ENCODE measurements around the gene LPCAT2. TPM values are rescaled to one million over a fixed set of nuclear protein-coding genes. Genes with fewer than 3 reads are reported as not detected.

Gene LPCAT2
- total and polyA plus RNA-seq, 2 of the 8 experiments (the other 6 are each of a cell fraction or from before 2014, with no cell fraction given): 2.2 to 10.6 TPM

GRCh38 chr16:55562936-55563335 lies 54.1 kb downstream of the LPCAT2 start:
- no peaks in the 10 kb centered on the region for H3K27me3 ChIP-seq (replicated peaks in 1 of 4; ENCODE audit: control insufficient read depth in 3 of 4, extremely low read depth in 1 of 4, insufficient read depth in 3 of 4, low read length in 3 of 4)
- ChIA-PET POLR2A (ENCODE audit: partially characterized antibody) (no interaction called here), CTCF (ENCODE audit: partially characterized antibody) (interaction anchor here (1.0 to 2.0 kb wide), 4 partner anchors 10 to 138 kb away, joined by 3 to 6 read pairs (median 4); no protein-coding TSS in a partner anchor)
- H2AK5ac ChIP-seq (ENCODE audit: low read depth, low read length): no peak overlapping the region
- H2BK5ac ChIP-seq (ENCODE audit: low read depth, low read length): no peak overlapping the region
- no peaks in the 10 kb centered on the region for H3K23me2 ChIP-seq (ENCODE audit: low read depth, low read length)
- no peak overlapping the region for H3K4ac ChIP-seq (replicated peaks; ENCODE audit: insufficient read length, low read depth, low read length)
- H3K4me2 ChIP-seq (ENCODE audit: insufficient read depth in 1 of 2, low read depth in 2 of 2, low read length in 2 of 2): no peak overlapping the region
- H3K27ac ChIP-seq (ENCODE audit: low read depth, low read length): no peak overlapping the region
- no peak for DNase-seq (ENCODE audit: low read depth in 1 of 2, low spot score in 2 of 2)
- H3K79me2 ChIP-seq (ENCODE audit: control insufficient read depth in 1 of 2, insufficient read depth in 2 of 2, low read length in 2 of 2): no peaks in the 10 kb centered on the region
- no peaks in the 10 kb centered on the region for H3K36me3 ChIP-seq (ENCODE audit: control insufficient read depth in 2 of 4, insufficient read depth in 4 of 4, low read length in 3 of 4)
- WGBS, 2 experiments (ENCODE audit: extremely low coverage in 1 of 2, insufficient coverage in 1 of 2, insufficient read length in 1 of 2, insufficient replicate concordance in 2 of 2, low coverage in 1 of 2, low lambda C conversion rate in 2 of 2, missing lambda C conversion rate in 1 of 2): 88% methylated on average over 1 of the region's 1 CpG; no CpG with 5 or more reads in 1 of the 2 experiments
- H3K14ac ChIP-seq (ENCODE audit: insufficient read length): no peak overlapping the region
- no peak overlapping the region for H3K23ac ChIP-seq (ENCODE audit: insufficient read length)
- H3K18ac ChIP-seq (ENCODE audit: extremely low read depth, low read length): no peak overlapping the region
- no peak overlapping the region for H3K4me3 ChIP-seq (ENCODE audit: extremely low read depth in 1 of 4, insufficient read depth in 2 of 4, low read depth in 3 of 4, low read length in 4 of 4)
- H4K8ac ChIP-seq (ENCODE audit: extremely low read depth, insufficient read depth, low read length): no peak overlapping the region
- H2AFZ ChIP-seq (ENCODE audit: low read length): no peak overlapping the region
- no peak for FAIRE-seq
- H3K4me1 ChIP-seq (replicated peaks in 1 of 4; ENCODE audit: control insufficient read depth in 3 of 4, insufficient read depth in 4 of 4, low read length in 3 of 4): no peaks in the 10 kb centered on the region
- no peaks in the 10 kb centered on the region for H3K79me1 ChIP-seq (ENCODE audit: low read depth, low read length)
- no peaks in the 10 kb centered on the region for H3K9me3 ChIP-seq (ENCODE audit: insufficient read depth in 2 of 2, low read depth in 1 of 2, low read length in 1 of 2)
- no peak overlapping the region for H4K5ac ChIP-seq (ENCODE audit: insufficient read length, low read depth, low read length)
- H4K20me1 ChIP-seq (replicated peaks in 1 of 2; ENCODE audit: control insufficient read depth in 1 of 2, insufficient read depth in 2 of 2, low read length in 2 of 2): no peaks in the 10 kb centered on the region
- H3K56ac ChIP-seq (replicated peaks; ENCODE audit: insufficient read length, low read depth, low read length): no peak overlapping the region
- H3K9ac ChIP-seq (replicated peaks in 1 of 4; ENCODE audit: extremely low read depth in 1 of 4, low read depth in 3 of 4, low read length in 3 of 4): no peak overlapping the region
- H4K91ac ChIP-seq (replicated peaks; ENCODE audit: insufficient read length, low read length): no peak overlapping the region
- no peak overlapping the region for H2BK15ac ChIP-seq (ENCODE audit: low read length)
- no peak overlapping the region for H2BK20ac ChIP-seq (ENCODE audit: low read length)
- no peak overlapping the region for H2BK120ac ChIP-seq (replicated peaks; ENCODE audit: low read depth, low read length)
- H2BK12ac ChIP-seq (ENCODE audit: low read depth, low read length): no peak overlapping the region
- TF ChIP-seq EZH2 (IDR thresholded peaks at IDR 0.05; ENCODE audit: low read depth, low read length, severe bottlenecking): no peak
- no peak for TF ChIP-seq SAP30 (IDR thresholded peaks at IDR 0.05; ENCODE audit: insufficient read depth, insufficient replicate concordance, low read length)
- TF ChIP-seq E2F6 (IDR thresholded peaks at IDR 0.05): no peak
- no peak for TF ChIP-seq SP1 (IDR thresholded peaks at IDR 0.05; ENCODE audit: low read depth, low read length)
- no peak for TF ChIP-seq ATF3 (IDR thresholded peaks at IDR 0.05; ENCODE audit: insufficient read depth, low read depth, low read length)
- TF ChIP-seq JUN (IDR thresholded peaks at IDR 0.05; ENCODE audit: low read depth, low read length): no peak
- no peak for TF ChIP-seq SIRT6 (IDR thresholded peaks at IDR 0.05; ENCODE audit: low read length)
- TF ChIP-seq CTBP2 (IDR thresholded peaks at IDR 0.05; ENCODE audit: borderline replicate concordance, insufficient read depth, insufficient read length, low read length): no peak
- no peak for TF ChIP-seq SUZ12 (IDR thresholded peaks at IDR 0.05; ENCODE audit: low read length)
- TF ChIP-seq EGR1 (IDR thresholded peaks at IDR 0.05; ENCODE audit: borderline replicate concordance, low read depth, low read length): no peak
- TF ChIP-seq ZNF274 (IDR thresholded peaks at IDR 0.05; ENCODE audit: borderline replicate concordance, extremely low read depth, low read length): no peak
- no peak for TF ChIP-seq HDAC6 (IDR thresholded peaks at IDR 0.05; ENCODE audit: low read depth, low read length)
- no peak for TF ChIP-seq TEAD4 (IDR thresholded peaks at IDR 0.05; ENCODE audit: low read depth, low read length)
- TF ChIP-seq TCF12 (IDR thresholded peaks at IDR 0.05; ENCODE audit: low read depth, low read length): no peak
